Natural killer cell (primary cell): ENCODE measurements around the gene DAB2IP. TPM values are rescaled to one million over a fixed set of nuclear protein-coding genes. Genes with fewer than 3 reads are reported as not detected.
A peak's percentile ranks its signal among the peaks of the same experiment; 100 is the strongest.

Experiments
- ATAC-seq, 3 donors: fragments of 150-1000 bp in 2 of 3; fragments of 200-7000 bp in 1 of 3; cut with Tn5 transposase; 1 replicate in 1 of 3; 2 replicates in 2 of 3; pipeline ENCODE4 v1.10.0; 2021; ENCODE audit warnings: mild to moderate bottlenecking in 2 of 3, moderate library complexity in 2 of 3
- DNase-seq, 2 donors: peaks; one replicate each; pipeline versions ENCODE4 v3.0.0 to v3.0.0-alpha.2; 2013 to 2021; ENCODE audit warnings: mixed read lengths in 1 of 2
- H3K27ac ChIP-seq: one replicate; pipeline ENCODE4 v1.5.1; 2013; ENCODE audit warnings: mild to moderate bottlenecking, low read length
- H3K27me3 ChIP-seq: one replicate; pipeline ENCODE4 v1.6.1; 2013; ENCODE audit warnings: low read length; ENCODE audit not compliant: control insufficient read depth, insufficient read depth
- H3K36me3 ChIP-seq: one replicate; pipeline ENCODE4 v1.6.1; 2013; ENCODE audit warnings: low read length; ENCODE audit not compliant: control insufficient read depth, insufficient read depth
- H3K4me1 ChIP-seq: one replicate; pipeline ENCODE4 v1.6.1; 2013; ENCODE audit warnings: low read length; ENCODE audit not compliant: control insufficient read depth, insufficient read depth
- H3K4me3 ChIP-seq: one replicate; pipeline ENCODE4 v1.5.1; 2013; ENCODE audit warnings: low read length
- H3K9me3 ChIP-seq: one replicate; pipeline ENCODE4 v1.6.1; 2013; ENCODE audit warnings: low read length; ENCODE audit not compliant: control insufficient read depth, insufficient read depth
- H3K27ac Mint-ChIP-seq, 2 donors: one replicate each; pipeline ENCODE4 v1.8.0; 2022; ENCODE audit warnings: mild to moderate bottlenecking in 2 of 2, mixed read lengths in 2 of 2, moderate library complexity in 1 of 2
- H3K27me3 Mint-ChIP-seq, 2 donors: one replicate each; pipeline ENCODE4 v1.8.0; 2022; ENCODE audit warnings: low read depth in 2 of 2, mixed read lengths in 2 of 2
- H3K36me3 Mint-ChIP-seq: one replicate; pipeline ENCODE4 v1.8.0; 2022; ENCODE audit warnings: mixed read lengths
- H3K4me1 Mint-ChIP-seq, 2 donors: one replicate each; pipeline ENCODE4 v1.8.0; 2022; ENCODE audit warnings: mixed read lengths in 2 of 2
- H3K4me3 Mint-ChIP-seq: one replicate; pipeline ENCODE4 v1.8.0; 2022; ENCODE audit warnings: mild to moderate bottlenecking, moderate library complexity, mixed read lengths
- H3K9me3 Mint-ChIP-seq, 2 donors: one replicate each; pipeline ENCODE4 v1.8.0; 2022; ENCODE audit warnings: mixed read lengths in 2 of 2
- CTCF ChIP-seq: fragments of 200-600 bp; IDR thresholded peaks from one replicate; pipeline ENCODE4 v1.8.0; 2022; ENCODE audit warnings: antibody characterized with exemption
- WGBS: methylation state at CpG from one replicate; pipeline ENCODE4 v1.1.7; 2013; ENCODE audit warnings: missing lambda C conversion rate; ENCODE audit not compliant: insufficient coverage; 5-methylcytosine and 5-hydroxymethylcytosine counted together
- intact Hi-C: fragments of 100-400 bp; cut with micrococcal nuclease; formaldehyde crosslinking; loops from one replicate; pipeline ENCODE4 v1.14.2; 2022
- total RNA-seq, 4 donors: library from RNA; stranded (reverse); fragments of 120-200 nt in 1 of 4; gene quantifications; one replicate each; pipeline versions ENCODE4 v1.2.3 to v1.2.4, GENCODE V29; 2013 to 2022

The DAB2IP gene
- total RNA-seq, 3 donors from 2014 or later (not counting 1 experiment from before 2014, with no cell fraction given), result 0.19 to 2.5 TPM; not detected in 1

- intact Hi-C loops, result no loop called here
- DNase-seq, result no peak
- peak overlapping the region; percentile 24 for H3K27ac ChIP-seq
- WGBS, result 72% methylated on average over 5 of the region's 5 CpGs
- Mint-ChIP-seq H3K4me1 (peaks cover 46 to 55% of the 10 kb centered on the region in 2 donors), H3K27ac (peak overlapping the region; percentile 64 to 77), H3K36me3 (no peaks in the 10 kb centered on the region), H3K4me3 (peak overlapping the region; percentile 59), H3K9me3 (no peaks in the 10 kb centered on the region), H3K27me3 (peaks cover 9 to 22% of the 10 kb centered on the region in 2 donors)
- no peaks in the 10 kb centered on the region for H3K36me3 ChIP-seq
- ATAC-seq, result peak in 2 of 3 donors; percentile 10 to 11
- H3K4me1 ChIP-seq, result peaks cover 56% of the 10 kb centered on the region
- no peak for TF ChIP-seq CTCF
- H3K9me3 ChIP-seq, result no peaks in the 10 kb centered on the region
- H3K4me3 ChIP-seq, result no peak overlapping the region
- peaks cover 8% of the 10 kb centered on the region for H3K27me3 ChIP-seq
Observed at GRCh38 chr9:121732389-121732788, 81.0 kb downstream of the DAB2IP start.

- Mint-ChIP-seq H3K4me3 (peak overlapping the region; percentile 45), H3K9me3 (no peaks in the 10 kb centered on the region), H3K4me1 (peaks cover 46 to 55% of the 10 kb centered on the region in 2 donors), H3K27me3 (peaks cover 9 to 25% of the 10 kb centered on the region in 2 donors), H3K36me3 (no peaks in the 10 kb centered on the region), H3K27ac (peak overlapping the region; percentile 64 to 77)
- Histone ChIP-seq H3K4me3 (no peak overlapping the region), H3K27me3 (peaks cover 8% of the 10 kb centered on the region), H3K27ac (peak overlapping the region; percentile 24), H3K4me1 (peaks cover 56% of the 10 kb centered on the region), H3K36me3 (no peaks in the 10 kb centered on the region), H3K9me3 (no peaks in the 10 kb centered on the region)
- intact Hi-C loops, result no loop called here
- peak; percentile 70 to 87 (median 71) for ATAC-seq
- 36% methylated on average over 4 of the region's 4 CpGs for whole genome bisulfite sequencing
- DNase-seq, result peak in 1 of 2 donors; percentile 47
- no peak for TF ChIP-seq CTCF
Observed at GRCh38 chr9:121732886-121733285, 81.5 kb downstream of the DAB2IP start.

GRCh38 chr9:121734465-121734864 lies 83.0 kb downstream of the DAB2IP start:
- no peaks in the 10 kb centered on the region for H3K9me3 Mint-ChIP-seq
- H3K27ac Mint-ChIP-seq, result no peak overlapping the region
- no peak for ATAC-seq
- peaks cover 46 to 62% of the 10 kb centered on the region in 2 donors for H3K4me1 Mint-ChIP-seq
- no peak overlapping the region for H3K4me3 ChIP-seq
- no peak for TF ChIP-seq CTCF
- peaks cover 56% of the 10 kb centered on the region for H3K4me1 ChIP-seq
- peaks cover 8% of the 10 kb centered on the region for H3K27me3 ChIP-seq
- H3K36me3 ChIP-seq, result no peaks in the 10 kb centered on the region
- H3K27ac ChIP-seq, result no peak overlapping the region
- WGBS, result 88% methylated on average over 1 of the region's 1 CpG
- H3K4me3 Mint-ChIP-seq, result no peak overlapping the region
- peaks cover 19 to 33% of the 10 kb centered on the region in 2 donors for H3K27me3 Mint-ChIP-seq
- no peak for DNase-seq
- intact Hi-C loops, result no loop called here
- no peaks in the 10 kb centered on the region for H3K36me3 Mint-ChIP-seq
- H3K9me3 ChIP-seq, result no peaks in the 10 kb centered on the region
